GM21786 (cell line): ENCODE results near the gene U2AF2.
A peak's percentile ranks its signal among the peaks of the same experiment; 100 is the strongest.

Experiments used
- ATAC-seq: cut with Tn5 transposase; IDR thresholded peaks from one replicate; pipeline ENCODE4 v1.9.1; 2021; ENCODE audit not compliant: unreplicated experiment

The U2AF2 gene

GRCh38 chr19:55673465-55673864 lies 18.6 kb downstream of the U2AF2 start:
- no peak for ATAC-seq

DNA sequence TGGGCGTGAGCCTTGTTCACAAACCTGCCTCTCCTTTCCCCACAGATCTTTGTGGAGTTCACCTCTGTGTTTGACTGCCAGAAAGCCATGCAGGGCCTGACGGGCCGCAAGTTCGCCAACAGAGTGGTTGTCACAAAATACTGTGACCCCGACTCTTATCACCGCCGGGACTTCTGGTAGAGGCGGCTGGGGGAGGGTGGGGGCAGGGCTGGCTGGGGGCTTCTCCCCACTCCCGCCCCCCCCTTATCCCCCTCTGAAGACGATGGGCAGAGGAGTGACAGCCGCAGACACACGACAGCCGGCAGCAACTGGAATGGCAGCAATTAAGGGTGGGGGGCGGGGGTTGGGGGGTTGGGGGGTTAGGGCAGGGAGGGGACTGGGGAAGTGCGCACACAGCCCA lies 19.1 kb downstream of the U2AF2 start:
- no peak for ATAC-seq

- no peak for ATAC-seq
These were observed 19.6 kb downstream of the U2AF2 start for GRCh38 chr19:55674459-55674840.

- peak; percentile 44 for ATAC-seq
These were observed 20.2 kb downstream of the U2AF2 start, which contains the start of gene EPN1 for GRCh38 chr19:55674841-55675660. Gene EPN1, plus strand, starts transcription at chr19:55675226. Its CDS starts 3,402 bp downstream, at chr19:55678628.

DNA sequence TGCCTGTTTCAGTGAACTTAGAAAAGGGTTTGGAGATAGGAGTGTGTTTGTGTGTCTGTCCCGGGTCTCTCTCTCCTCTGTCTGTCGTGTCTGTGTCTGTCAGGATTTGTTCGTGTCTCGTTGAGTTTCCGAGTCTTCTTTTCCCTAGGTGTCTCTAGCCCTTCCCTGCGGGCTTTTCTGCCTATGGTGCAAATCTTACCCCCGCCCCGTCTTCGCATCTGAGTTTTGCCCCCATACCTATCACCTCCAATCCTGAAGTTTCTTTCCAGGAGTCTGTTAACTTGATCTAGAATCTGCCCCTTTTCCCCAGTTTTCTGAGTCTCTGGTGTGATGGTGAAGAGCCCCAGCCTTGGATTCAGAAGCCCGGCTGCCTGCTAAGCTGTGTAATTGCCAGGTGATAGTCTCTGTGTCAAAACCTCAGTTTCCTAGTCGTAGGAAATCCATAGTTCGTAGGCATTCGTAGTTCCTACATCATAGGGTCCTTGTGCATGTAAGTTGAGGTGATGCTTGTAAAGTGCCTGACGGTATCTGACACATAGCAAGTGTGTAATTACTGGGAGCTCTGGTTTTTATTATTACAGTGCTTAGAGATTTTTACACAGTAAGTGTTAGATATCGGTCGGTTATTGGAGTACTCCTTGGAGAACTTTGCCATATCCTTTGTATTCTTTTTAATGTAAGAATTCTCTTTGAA lies 21.0 kb downstream of the U2AF2 start:
- ATAC-seq = no peak

DNA sequence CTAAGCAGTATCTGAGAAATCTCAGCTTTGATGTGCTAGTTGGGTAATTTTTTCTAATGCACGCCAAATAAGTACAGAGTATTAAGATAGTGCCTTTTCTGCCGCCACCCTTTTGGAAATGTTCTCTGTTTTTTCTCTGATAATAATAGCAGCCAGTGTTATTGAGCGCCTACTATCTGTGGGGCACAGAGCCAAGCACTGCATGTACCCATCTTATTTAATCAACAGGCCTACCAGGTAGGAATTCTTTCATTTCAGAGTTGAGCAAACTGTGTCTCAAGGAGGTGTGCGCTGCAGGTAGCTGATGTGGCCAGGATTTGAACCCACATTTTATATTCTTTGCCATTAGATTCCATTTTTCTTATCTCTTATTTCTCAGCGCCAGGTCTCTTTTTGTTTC lies 21.5 kb downstream of the U2AF2 start:
- ATAC-seq = no peak

DNA sequence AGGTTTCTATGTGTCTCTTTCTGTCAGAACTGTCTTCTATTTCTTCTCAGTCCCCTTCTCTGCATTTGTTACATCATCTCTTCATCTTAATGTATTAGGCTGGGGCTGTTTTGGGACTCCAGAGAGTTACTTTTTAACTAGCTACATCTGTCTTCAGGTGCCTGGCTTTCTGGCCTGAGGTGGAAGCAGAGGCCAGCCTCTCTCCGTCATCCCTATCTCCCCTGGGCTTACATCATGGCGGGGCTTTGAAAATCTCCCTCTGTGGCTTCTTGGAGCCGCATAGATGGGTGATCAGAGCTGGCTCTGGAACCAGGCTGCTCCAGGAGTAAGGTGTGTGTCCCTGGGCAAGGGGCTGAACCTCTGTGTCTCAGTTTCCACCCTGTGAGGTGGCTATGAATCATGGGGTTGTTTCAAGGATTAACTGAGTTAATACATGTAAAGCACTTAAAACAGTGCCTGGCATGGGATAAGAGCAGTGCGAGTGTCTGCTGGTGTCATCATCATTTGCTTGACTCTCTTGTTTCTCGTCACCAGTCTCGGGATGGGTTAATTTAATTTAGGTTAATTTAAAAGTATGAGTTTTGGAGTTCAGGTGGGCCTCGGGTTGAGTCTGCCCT lies 22.2 kb downstream of the U2AF2 start:
- no peak for ATAC-seq

GRCh38 chr19:55677572-55678028 lies 22.8 kb downstream of the U2AF2 start:
- no peak for ATAC-seq

GRCh38 chr19:55678121-55678671 lies 23.4 kb downstream of the U2AF2 start:
- ATAC-seq = peak; percentile 77

DNA sequence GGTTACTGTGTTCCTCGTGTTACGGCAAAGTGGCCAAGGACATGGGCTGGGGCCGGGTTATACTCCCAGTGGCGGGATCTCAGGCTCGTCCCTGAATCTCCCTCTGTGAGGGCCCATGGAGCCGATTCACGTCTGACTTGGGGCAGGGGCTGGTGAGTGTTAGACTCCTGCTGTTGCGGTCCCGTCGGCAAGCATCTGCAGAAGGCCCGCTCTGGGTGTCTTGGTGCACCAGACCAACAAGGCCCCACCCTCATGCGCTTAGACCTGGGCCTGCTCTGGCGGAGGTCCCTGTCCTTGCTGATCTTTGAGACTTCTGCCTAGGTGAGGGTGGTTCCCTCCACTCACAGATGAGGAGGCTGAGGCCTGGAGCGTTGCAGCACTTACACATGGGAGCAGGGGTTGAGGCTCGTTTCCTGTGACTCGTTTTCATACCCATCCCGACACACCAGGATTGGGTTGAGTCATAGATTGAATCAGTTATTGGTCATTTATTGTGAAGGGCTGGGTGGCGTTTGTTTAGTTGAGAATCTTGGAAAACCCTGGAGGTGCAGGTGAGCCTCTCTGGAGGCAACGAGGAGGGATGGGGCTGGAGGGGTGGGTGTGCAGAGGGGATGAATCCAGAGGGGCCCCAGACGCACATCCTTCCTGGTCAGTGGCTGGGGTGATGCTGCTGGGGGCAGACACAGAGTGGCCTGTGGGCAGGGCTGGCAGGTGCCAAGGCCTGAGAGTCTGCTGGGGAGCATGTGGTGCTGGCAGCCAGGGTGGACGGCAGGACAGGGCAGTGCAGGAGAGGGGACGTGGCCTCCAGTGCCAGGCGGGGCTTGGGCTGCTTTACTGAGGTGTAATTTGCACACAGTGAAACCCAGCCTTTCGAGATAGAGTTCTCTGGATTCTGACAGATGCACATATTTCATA lies 24.8 kb downstream of the U2AF2 start:
- ATAC-seq = no peak

DNA sequence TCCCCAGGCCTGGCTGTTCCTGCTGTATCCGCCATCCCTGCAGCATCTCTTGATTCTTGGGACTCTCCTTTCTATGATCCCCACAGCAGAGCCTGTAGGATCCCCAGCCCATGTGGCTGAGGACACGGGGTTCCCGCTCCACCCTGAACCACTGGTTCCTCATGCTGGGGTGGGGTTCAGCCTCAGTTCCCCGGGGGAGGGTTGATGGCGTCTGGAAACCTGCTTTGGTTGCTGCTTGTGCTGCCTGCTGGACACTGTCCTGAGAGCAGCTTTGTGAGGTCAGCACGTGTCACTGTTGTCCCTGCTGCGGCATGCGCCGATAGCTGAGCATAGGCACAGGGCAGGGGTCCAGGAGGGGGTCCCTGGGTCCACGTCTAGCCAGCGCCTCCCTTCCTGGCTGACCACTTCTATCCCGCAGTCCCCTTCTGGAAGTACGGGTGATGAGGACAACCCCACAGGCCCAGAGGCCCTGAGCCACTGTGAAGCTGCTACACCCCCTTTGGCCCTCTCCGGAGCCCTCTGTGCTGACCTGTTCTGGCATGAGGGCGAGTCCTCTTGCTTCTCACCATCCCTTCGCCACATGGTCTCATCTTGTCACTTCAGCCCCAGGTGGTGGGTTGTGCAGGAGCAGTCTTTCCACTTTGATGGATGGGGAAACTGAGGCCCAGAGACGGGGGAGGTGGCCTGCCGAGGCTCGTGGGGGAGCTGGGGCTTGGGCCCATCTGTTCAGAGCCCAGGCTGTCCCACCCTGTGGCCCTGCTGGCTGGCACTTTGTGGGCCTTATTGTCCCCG lies 25.7 kb downstream of the U2AF2 start:
- no peak for ATAC-seq

GRCh38 chr19:55681131-55682092 lies 26.6 kb downstream of the U2AF2 start:
- no peak for ATAC-seq

DNA sequence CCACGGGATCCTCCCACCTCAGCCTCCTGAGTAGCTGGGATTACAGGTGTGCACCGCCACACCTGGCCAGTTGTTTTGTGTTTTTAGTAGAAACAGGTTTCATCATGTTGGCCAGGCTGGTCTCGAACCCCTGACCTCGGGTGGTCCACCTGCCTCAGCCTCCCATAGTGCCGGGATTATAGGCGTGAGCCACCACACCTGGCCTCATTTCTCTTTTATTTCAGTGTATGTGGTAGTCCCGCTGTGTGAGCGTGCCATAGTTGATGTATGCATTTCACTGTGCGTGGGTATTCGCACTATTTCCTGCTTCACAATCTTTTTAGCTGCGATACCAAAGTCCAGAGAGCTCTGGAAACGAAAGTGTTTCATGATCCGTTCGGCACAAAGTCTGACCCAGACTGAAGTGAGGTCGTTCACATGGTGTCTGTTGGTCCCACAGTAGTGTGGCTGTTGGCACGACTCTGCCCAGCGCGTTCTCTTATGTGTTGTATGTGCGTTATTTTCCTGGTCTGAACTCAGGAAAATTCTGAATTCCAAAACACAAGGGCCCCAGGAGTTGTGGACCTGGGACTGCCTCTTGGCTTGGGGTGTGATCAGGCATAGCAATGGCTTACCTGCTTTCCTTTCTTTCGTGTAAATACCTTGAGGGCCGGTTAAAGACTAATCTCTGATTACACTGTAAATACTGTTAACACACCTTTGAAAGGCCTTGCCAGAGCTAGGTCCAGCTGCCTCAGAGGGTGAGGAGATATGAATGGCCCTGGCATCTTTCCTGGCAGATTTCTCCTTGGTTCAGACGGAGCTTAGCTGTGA lies 28.8 kb downstream of the U2AF2 start:
- no peak for ATAC-seq

GRCh38 chr19:55684946-55685681 lies 30.3 kb downstream of the U2AF2 start:
- ATAC-seq = no peak

DNA sequence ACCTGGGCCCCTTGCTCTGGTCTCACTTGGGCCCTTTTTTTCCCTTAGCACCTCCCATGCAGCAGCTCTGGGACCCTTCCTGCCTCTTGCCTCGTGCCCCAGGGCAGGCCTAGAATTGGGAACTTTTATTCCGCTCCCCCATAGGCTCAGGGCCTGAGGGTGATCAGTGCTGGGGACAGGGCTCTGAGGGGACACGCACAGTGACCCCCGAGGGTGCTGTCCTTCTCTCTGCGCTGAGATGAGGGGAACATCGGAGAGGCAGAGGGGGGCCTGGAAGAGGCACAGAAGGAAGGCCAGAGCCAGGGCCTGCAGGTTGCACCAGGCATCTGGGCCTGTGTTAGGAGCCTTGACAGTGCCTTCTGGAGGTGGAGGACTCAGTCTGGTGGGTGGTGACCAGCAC lies 30.9 kb downstream of the U2AF2 start:
- no peak for ATAC-seq

DNA sequence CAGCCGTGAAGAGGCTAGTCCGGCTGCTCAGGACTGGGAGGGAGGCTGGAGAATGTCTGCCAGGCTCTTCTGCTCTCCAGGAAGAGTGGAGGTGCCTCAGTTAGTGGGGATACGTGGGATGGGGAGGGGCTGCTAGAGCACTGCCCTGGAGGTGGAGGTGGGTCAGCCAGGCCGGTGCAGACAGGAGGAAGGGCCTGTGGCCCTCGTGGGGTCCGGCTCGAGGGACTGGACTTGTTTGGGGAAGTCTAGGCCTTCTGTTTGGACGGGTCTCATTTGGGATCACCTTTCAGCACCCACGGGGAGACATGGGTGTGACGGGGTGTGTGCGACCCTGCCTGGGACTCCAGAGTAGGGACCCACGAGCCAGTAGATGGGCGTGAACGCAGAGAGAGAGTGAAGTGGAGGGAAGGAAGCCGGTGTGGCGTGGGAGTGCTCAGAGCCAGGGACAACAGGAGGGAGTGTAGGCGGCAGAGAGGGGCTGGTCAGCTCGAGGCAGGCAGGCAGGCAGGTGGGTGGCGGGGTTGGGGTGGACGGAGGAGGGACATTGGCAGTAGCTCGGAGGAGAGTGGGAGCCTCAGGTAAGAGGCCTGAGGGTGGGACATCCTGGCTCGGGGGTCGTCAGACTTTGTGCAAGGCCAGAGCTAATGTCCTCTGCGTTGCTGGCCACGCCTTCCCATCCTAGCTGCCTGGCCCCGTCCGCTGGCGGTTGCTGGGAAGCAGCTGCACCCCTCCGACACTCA lies 31.6 kb downstream of the U2AF2 start:
- ATAC-seq = no peak
